Stomach (tissue), 4 donors: Measurements from ENCODE around the gene HSF4.

Experiments
- POLR2A ChIP-seq, 4 donors: fragments of 450-650 bp; IDR thresholded peaks; one replicate each; pipeline ENCODE4 v1.6.1; 2016; ENCODE audit warnings: antibody characterized with exemption in 4 of 4, control low read depth in 2 of 4, mild to moderate bottlenecking in 1 of 4, moderate library complexity in 1 of 4
- TF ChIP-seq, protein P1 (sequence below), 7 experiments: fragments of 450-650 bp in 4 of 7; fragments of 200-600 bp in 3 of 7; sonication (generic) in 3 of 7; IDR thresholded peaks; one replicate each; pipeline ENCODE4 v1.5.1; 2016 to 2019; ENCODE audit warnings: antibody characterized with exemption in 7 of 7, control low read depth in 2 of 7, mild to moderate bottlenecking in 1 of 7

DNA sequence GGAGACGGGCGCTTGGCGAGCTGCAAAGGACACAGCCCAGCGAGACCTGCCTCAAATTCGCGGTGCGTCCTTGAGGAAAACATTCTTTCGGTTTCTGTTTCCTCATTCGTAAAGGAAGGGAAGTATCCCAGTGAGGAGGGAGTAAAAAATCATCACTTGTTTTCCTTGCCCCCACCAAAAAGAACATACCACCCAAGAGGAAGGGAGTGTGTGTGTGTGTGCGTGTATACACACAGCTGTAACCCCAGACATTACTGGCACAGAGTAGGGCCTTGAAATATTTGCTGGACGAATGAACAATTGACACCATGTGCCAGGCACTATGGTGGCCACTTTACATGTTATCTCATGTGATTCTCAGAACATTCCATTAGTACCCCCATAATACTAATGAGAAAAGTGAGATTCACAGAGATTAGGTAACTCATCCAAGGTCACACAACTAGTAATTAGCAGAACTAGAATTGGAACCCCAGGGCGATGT, 21.1 kb downstream of the HSF4 start:
- no peak for TF ChIP-seq POLR2A (IDR thresholded peaks at IDR 0.05)
- TF ChIP-seq, protein P1, sequence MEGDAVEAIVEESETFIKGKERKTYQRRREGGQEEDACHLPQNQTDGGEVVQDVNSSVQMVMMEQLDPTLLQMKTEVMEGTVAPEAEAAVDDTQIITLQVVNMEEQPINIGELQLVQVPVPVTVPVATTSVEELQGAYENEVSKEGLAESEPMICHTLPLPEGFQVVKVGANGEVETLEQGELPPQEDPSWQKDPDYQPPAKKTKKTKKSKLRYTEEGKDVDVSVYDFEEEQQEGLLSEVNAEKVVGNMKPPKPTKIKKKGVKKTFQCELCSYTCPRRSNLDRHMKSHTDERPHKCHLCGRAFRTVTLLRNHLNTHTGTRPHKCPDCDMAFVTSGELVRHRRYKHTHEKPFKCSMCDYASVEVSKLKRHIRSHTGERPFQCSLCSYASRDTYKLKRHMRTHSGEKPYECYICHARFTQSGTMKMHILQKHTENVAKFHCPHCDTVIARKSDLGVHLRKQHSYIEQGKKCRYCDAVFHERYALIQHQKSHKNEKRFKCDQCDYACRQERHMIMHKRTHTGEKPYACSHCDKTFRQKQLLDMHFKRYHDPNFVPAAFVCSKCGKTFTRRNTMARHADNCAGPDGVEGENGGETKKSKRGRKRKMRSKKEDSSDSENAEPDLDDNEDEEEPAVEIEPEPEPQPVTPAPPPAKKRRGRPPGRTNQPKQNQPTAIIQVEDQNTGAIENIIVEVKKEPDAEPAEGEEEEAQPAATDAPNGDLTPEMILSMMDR (IDR thresholded peaks at IDR 0.05): peak in 1 of 7 experiments; percentile 11
